Left ventricle myocardium inferior (tissue), 1 donor: ENCODE measurements around the gene ESPNL. TPM values are rescaled to one million over a fixed set of nuclear protein-coding genes. Genes with fewer than 3 reads are reported as not detected.
A peak's percentile ranks its signal among the peaks of the same experiment; 100 is the strongest.

Experiments
- DNase-seq: peaks from one replicate; pipeline ENCODE4 v3.0.0-alpha.2; 2020
- H3K27ac ChIP-seq: fragments of 200-600 bp; replicated peaks from 2 replicates; pipeline ENCODE4 v1.8.0; 2021
- H3K27me3 ChIP-seq: fragments of 200-600 bp; 2 replicates; pipeline ENCODE4 v1.8.0; 2021; ENCODE audit warnings: low read depth
- H3K36me3 ChIP-seq: fragments of 200-600 bp; 2 replicates; pipeline ENCODE4 v1.8.0; 2021
- H3K4me1 ChIP-seq: fragments of 200-600 bp; 2 replicates; pipeline ENCODE4 v1.8.0; 2021
- H3K4me3 ChIP-seq: fragments of 200-600 bp; 2 replicates; pipeline ENCODE4 v1.8.0; 2021; ENCODE audit warnings: mild to moderate bottlenecking, moderate library complexity
- H3K9me3 ChIP-seq: fragments of 200-600 bp; replicated peaks from 2 replicates; pipeline ENCODE4 v1.8.0; 2021
- CTCF ChIP-seq: fragments of 200-600 bp; IDR thresholded peaks from 2 replicates; pipeline ENCODE4 v1.8.0; 2021; ENCODE audit warnings: antibody characterized with exemption, mild to moderate bottlenecking, borderline replicate concordance
- intact Hi-C: fragments of 100-400 bp; cut with micrococcal nuclease; formaldehyde crosslinking; loops from one replicate; pipeline ENCODE4 v1.11.0; 2022
- total RNA-seq: library from RNA; stranded (reverse); fragmentation: NEBNext Ultra II Directional; extraction: Animal tissue kit (Norgen Biotek cat#: 25700); gene quantifications from one replicate; pipeline ENCODE4 v1.2.1, GENCODE V29; 2021
- donor health status: DM: no; HTN: yes; CAD: no; lungs with severe emphysema.

The ESPNL gene
- total RNA-seq, 1 donor from 2014 or later = not detected

- Histone ChIP-seq H3K36me3 (peaks cover 7% of the 10 kb centered on the region), H3K9me3 (no peaks in the 10 kb centered on the region), H3K27me3 (peaks cover 7% of the 10 kb centered on the region), H3K27ac (peak overlapping the region; percentile 94), H3K4me1 (peaks cover 76% of the 10 kb centered on the region), H3K4me3 (peak overlapping the region; percentile 65)
- DNase-seq = peak; percentile 31
- peak; percentile 68 for TF ChIP-seq CTCF
- intact Hi-C loops = no loop called here
Observed at GRCh38 chr2:238139196-238140039, 39.3 kb downstream of the ESPNL start.

DNA sequence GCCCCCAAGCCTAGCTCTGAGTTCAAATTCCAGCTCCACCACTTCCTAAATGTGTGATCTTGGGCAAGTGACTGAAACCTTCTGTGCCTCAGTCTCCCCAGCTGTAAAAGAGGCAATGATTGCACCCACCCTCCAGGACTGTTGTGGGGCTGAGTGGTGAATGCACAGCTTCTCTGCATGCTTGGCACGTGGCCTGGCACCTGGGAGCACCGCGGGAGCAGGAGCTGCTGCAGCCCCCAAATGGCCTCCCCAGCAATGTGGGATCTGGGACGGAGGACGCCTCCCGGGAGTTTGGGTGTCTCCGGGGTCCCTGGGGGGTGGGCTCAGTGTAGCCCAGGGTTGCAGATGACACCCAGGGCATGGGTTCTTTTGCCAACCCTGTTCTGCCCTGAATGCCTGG is 39.9 kb downstream of the ESPNL start:
- intact Hi-C loops = no loop called here
- H3K4me1 ChIP-seq = peaks cover 76% of the 10 kb centered on the region

DNA sequence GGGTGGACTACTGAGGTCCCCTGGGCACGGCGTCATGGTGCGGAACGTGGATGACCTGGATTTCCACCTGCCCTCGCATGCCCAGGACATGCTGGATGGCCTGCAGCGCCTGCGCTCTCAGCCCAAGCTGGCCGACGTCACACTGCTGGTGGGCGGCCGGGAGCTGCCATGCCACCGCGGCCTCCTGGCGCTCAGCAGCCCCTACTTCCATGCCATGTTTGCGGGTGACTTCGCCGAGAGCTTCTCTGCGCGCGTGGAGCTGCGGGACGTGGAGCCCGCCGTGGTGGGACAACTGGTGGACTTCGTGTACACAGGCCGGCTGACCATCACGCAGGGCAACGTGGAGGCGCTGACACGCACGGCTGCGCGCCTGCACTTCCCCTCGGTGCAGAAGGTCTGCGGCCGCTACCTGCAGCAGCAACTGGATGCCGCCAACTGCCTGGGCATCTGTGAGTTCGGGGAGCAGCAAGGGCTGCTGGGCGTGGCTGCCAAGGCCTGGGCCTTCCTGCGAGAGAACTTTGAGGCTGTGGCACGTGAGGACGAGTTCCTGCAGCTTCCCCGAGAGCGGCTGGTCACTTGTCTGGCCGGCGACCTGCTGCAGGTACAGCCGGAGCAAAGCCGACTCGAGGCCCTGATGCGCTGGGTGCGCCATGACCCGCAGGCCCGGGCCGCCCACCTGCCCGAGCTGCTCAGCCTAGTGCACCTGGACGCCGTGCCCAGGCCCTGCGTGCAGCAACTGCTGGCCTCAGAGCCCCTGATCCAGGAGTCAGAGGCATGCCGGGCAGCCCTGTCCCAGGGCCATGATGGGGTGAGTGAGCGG is 40.8 kb downstream of the ESPNL start:
- H3K9me3 ChIP-seq = no peaks in the 10 kb centered on the region
- peak overlapping the region; percentile 56 for H3K4me3 ChIP-seq
- no peak overlapping the region for H3K27ac ChIP-seq
- no peak for TF ChIP-seq CTCF
- H3K27me3 ChIP-seq = peaks cover 7% of the 10 kb centered on the region
- no peak for DNase-seq
- H3K36me3 ChIP-seq = peaks cover 9% of the 10 kb centered on the region
- peaks cover 76% of the 10 kb centered on the region for H3K4me1 ChIP-seq
- intact Hi-C loops = no loop called here

More for the DNA sequence above, 39.9 kb downstream of the ESPNL start:
- no peak overlapping the region for H3K27ac ChIP-seq
- DNase-seq = no peak
- peaks cover 7% of the 10 kb centered on the region for H3K27me3 ChIP-seq
- peaks cover 7% of the 10 kb centered on the region for H3K36me3 ChIP-seq
- no peak for TF ChIP-seq CTCF
- H3K9me3 ChIP-seq = no peaks in the 10 kb centered on the region
- H3K4me3 ChIP-seq = peak overlapping the region; percentile 65

DNA sequence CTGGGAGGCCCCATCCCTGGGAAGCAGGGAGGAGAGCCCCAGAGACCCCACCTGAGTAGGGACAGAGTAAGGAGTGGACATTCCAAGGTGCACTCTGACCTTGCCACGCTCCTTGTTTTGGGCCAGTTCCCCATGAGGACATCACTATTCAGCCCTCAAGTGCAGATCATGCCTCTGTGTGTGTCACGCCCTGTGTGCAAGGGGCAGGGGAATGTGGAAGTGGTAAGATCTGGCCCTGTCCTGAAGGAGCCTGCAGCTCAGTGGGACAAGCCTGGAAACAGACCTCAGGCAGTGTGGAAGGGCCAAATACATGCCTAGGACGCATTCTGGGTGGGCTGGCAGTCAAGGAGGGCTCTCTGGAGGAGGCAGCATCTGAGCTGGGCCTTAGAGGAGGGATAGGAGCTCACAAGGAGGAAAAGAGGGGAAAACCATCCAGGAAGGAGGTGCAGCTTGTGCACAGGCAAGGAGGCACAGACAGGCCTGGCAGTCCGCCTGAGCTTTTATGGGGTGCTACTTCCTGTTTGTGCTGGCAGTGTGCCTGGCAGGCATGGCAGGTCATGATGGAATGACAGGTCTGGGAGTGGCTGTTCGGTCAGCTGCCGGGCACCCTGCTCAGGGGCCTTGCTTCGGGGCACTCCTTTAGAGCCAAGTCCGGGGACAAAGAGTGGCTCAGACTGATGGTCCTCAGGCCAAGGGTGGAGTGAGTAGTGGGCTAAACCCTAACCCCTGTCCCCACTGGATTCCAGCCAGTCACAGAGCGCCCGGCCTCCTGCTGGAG is 41.6 kb downstream of the ESPNL start:
- intact Hi-C loops = no loop called here
- Histone ChIP-seq H3K4me3 (peak overlapping the region; percentile 56), H3K36me3 (peaks cover 9% of the 10 kb centered on the region), H3K9me3 (no peaks in the 10 kb centered on the region), H3K4me1 (peaks cover 70% of the 10 kb centered on the region), H3K27me3 (peaks cover 7% of the 10 kb centered on the region), H3K27ac (peak overlapping the region; percentile 67)
- no peak for TF ChIP-seq CTCF
- DNase-seq = peak; percentile 36
